Activated CD4-positive, CD25-positive, alpha-beta regulatory T cell (primary cell): ENCODE results near the gene EPB41L4B.

Experiments used
- DNase-seq, 4 experiments: peaks; one replicate each; lab custom pipeline; 2025; lab: John Stamatoyannopoulos, UW

Gene EPB41L4B

DNA sequence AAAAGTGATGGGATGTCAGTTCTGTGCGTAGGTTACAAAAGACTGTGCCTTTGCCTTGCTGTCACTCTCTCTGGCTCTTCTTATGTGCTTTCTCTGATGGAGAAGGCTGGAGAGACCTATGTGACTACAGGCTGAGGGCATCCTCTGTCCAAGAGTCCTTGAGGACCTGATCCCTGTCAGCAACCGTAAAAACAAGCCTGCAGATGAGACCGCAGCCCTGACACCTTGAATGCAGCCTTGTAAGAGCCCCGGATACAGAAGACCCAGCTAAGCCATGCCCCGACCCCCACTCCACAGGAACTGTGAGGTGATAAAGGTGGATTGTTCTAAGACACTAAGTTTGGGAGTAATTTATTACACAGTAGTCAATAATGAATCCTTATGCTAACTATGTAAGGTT, 121.2 kb downstream of the EPB41L4B start:
- no peak for DNase-seq

DNA sequence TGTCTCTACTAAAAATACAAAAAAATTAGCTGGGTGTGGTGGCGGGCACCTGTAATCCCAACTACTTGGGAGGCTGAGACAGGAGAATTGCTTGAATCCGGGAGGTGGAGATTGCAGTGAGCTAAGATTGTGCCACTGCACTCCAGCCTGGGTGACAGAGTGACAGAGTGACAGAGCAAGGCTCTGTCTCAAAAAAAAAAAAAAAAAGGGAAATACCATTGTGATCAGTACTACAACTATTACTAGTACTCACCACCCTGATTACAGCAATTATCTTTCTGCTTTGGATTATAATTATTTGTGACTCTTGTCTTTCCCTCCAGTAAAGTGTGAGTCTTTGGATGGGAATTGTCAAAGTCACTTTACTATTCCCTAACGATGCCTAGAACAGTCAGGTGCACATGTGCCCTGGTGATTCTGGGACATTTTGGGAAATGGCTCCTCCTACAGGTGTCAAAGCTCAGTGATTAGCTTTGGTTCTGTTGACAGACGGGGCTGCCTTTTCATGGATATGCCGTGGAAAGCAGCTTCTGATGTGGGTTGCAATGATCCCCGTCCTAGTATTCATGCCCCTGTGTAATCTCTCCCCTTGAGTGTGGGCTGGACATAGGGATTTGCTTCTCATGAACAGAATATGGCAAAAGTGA, 122.0 kb downstream of the EPB41L4B start:
- DNase-seq, result no peak

DNA sequence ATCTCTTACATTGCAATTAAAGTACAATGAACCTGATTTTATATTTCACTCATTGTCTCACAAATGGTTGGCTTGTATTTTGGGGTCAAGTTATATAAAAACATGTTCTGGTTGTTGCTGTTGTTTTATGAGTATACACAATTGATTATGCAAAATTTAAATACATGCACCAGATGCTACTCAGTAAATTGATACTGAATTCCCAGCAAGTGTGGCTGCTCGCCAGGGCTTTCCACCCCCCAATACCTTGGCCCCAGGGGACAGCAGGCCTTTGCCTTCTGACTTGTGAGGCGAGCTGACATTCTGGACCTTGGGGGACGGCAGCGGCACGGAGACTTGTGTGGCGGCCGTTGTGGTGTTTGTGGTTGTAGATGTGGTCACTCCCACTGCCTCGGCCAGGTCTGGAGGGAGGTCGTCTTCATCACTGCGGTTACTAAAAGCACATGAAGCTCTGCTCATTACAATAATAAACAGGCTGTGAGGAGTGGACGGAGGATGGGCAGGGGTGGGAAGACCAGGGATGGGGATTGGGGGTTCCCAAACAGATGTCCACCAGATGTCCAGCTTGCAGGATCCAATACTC, 126.8 kb downstream of the EPB41L4B start:
- DNase-seq, result no peak

DNA sequence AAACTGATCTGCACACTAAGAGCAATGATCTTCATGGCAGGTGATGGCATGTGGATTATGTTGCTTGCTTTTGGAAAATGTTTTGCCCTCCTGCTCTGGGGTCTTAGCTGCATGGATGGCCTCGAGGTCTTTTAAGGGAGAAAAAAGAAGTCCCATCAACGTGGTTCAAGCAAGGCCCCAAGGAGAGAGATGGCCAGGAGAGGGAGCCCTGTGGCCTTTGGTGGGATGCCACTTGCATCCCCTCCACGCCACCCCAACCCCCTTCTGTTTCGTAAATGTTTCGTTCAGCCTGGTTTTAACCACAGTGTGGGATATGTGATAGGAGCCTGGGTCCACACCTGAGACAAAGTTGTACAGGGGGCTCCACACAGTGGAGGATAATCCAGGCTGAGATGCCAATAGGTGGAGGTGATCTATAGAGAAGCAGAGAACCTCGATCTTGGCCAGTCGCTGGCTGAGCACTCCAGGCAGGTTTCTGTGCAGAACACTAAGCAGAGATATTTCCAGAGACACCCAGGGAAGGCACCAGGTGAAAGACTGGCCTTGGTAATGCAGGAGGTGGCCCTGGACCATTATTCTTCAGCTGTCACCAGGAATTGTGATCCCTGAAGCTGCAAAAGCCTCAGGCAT, 128.0 kb downstream of the EPB41L4B start:
- no peak for DNase-seq

DNA sequence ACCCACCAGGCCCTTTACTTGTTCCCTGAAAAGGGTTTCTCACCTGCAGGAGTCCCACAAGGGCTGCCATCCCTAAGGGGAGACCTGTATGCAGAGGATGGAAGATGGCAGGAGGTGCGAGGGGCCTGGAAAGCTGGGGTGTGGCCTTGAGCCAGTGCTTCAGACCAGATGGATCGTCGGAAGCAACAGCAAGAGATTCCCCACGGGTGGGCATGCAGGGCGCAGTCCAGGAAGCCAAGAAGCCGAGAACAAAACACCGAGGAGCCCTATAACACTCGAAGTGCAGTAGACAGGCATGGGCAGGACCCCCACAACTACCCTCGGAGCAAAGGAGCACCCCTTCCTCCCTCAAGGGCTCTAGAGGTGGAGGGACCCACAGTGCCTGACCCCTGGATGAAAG, 129.1 kb downstream of the EPB41L4B start:
- no peak for DNase-seq

DNA sequence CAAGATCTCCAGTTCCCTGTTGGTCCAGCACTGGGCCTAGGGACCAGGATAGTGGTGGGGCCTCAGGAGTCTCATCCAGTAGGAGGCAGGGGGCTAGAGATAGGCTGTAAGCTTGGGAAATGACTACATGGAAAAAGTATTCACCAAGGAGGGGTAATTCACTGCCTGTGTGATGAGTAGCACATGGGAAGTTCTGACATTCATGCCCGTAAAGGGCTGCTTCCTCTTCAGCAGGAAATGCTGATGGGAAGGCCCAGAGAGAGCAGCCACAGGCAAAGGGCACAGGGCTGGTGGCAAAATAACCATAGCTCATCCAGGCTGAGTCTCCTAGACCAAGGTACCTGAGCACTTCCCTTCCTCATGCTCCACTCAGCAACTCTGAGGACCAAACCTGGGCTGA, 130.7 kb downstream of the EPB41L4B start:
- DNase-seq, result no peak

DNA sequence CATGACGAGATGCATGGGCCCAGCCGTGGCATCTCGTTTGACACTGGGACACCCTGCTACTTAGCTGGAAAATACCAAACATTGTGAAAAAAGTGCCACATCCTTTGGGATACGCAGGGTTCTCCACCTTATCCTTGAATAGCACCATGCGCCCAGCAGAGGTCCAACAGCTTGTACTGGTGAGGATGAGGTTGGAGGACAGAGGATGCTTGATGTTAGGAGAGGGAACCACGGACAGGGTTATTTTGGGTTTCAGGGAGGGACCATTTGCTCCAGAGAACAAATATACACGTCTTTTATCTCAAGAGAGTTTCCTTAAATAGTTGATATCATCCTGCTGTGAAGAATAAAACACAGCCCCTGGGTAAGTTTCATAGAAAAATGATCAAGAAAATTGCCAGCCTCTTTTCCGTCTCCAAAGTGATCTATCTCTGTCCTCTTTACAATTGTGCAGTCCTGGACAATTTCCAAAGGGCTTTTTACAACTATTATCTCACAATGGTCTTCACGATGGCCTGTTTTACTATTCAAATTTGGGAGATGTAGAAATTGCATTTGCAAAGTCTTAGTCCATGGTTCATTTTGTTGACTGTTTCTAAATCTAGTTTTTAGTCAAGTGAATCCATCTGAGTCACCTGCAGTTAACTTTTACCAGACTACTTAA, 133.9 kb downstream of the EPB41L4B start:
- no peak for DNase-seq

DNA sequence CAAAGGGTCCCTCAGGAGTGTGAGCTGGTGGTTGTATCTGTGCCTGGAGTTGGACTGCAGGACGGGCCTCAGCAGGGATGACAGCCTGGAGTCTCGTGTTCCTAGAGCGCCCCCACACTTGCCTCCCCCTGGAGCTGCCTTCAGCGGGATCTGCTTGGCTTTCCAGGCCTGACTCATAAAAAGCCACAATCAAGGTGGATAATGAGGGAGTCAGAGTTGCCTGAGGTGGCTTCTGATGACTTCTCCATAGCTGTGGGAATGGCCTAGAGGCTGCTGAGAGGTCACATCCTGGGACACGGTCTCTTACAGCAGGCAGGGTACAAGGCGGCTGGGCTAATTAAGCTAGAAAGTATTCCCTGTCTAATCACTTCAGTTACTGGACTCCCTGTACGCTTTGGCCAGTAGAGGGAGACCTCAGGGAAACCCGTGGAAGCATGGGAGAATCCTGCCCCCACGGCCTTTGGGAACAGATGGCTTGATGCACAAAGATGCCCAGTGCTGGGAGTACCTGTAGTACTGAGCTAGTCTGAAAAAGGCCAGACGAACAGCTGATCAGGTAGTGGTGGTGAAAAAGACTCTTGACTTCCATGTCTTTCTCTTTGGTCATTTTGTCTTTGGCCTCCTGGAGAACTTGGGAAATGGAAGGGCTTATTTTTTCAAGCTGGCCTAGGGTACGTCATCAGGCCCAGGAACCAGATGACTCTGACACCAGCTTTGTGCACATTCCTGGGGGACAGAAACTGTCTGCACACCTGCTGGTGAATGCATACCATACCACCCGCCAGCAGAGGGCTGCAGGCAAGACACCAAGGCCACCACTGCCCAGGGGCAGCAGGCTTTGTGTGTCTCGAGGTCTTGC, 137.7 kb downstream of the EPB41L4B start:
- DNase-seq, result no peak

DNA sequence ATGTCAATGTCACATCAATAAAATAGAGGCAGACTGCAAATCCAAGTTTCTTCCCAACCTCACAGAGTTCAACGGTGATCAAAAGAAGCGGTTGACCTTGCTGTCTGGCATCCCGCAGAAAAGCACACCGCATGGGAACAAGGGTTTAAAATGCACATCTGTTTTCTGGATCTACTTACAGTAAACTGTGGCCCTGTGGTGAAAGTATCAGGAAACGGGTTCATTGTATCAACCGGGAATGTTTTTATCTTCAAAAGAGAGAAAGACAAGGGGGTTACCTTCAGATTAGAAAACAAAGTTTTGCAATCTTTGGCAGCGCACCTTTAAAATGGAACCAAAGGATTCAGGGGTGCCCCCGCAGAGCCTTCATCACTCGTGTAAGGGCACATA, 138.3 kb downstream of the EPB41L4B start:
- no peak for DNase-seq

DNA sequence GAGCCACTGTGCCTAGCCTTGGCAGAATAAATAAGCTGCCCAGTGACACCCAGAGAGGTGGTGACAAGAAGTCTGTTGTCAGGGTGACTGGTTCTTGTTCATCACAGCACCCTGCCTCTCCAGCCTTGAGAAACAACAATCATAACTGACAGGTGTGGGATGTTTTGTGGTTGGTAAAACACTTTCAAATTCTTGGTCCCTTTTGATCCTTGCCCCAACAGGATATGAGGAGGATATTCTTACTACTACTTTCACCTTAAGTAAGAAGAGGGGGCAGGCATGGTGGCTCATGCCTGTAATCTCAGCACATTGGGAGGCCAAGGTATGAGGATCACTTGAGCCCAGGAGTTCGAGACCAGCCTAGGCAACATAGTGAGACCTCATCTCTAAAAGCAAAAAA, 139.6 kb downstream of the EPB41L4B start:
- DNase-seq, result no peak

DNA sequence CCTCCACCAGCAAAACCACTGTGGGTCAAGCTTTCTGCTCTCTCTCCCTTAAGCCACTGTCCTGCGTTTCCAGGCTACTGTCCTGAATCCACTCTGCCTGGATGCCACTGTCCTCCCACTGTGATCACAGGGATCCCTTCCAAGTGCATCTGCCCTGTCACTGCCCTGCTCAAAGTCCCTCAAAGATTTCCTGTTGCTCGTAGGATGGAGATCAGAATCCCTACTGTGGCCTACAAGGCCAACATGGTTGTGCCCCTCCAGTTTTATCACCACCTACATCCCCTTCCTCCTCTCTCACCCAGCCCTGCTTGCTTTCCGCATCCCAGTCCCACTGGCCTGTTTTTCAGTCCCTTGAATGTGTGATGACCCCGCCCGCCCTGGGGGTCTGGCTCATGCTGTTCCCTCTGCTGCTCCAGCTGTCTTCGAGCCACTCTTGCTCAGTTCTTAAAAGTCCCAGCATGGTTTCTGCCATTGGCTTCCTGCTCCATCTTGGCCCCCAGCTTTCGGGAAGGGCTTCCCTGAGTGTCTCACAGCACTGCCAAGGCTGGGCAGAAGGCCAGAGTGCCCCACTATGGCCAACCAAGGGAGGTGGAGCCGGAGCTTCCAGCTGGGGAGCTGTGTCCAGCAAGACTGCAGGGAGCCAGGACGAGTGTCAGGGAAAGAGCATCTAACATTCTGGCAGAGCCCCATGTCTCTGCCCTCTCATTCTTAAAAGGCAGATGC, 140.9 kb downstream of the EPB41L4B start:
- no peak for DNase-seq

DNA sequence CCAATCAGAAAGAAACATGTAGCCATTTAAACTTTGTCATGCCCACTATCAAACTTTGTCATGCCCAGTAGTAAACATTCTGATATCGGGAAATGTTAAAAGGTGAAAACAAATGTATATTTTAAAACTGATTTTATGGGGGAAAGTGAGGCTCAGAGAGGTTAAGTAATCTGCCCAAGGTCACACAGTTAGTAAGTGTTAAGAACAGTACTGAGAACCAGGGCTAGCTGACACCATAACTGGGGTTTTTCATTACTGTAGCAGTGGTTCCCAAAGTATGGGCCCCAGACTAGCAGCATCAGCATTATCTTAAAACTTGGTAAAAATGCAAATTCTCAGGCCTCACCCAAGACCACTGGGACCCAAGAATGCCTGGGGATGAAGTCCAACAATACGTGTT, 143.9 kb downstream of the EPB41L4B start:
- DNase-seq, result no peak

DNA sequence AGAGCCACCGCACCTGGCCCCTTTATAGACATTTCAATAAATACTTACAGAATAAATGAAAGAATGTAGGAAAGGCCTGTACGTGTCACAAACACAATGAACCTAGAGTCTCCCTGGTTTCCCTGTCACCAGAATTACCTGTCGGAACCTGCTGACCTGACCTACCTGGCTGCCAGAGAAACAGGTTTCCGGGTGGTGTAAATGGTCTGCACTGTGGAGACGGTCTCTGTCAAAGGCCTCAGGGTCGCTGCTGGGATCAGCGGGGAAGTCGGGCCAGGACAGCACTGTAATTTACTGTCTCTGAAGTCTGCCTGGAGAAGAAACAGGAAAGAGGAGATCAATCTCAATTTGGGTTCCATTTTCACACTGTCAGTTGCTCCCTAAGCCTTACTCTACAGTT, 144.5 kb downstream of the EPB41L4B start:
- DNase-seq, result no peak

DNA sequence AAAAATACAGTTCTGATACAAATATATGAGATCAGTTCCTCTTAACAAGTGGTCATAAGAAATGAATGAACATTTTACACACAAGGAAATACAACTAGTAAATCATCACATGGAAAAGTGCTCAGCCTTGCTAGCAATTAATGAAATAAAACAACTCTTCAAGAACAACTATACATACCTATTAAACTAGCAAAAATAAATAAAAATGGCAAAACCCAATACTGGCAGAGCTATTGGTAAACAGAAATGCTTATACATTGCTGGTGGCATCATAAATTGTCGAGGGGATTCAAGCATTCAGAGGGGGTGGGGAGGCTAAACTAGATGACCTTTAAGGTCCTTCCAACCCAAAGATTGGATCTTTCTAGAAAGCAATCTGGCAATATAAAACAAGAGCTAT, 147.9 kb downstream of the EPB41L4B start:
- no peak for DNase-seq

DNA sequence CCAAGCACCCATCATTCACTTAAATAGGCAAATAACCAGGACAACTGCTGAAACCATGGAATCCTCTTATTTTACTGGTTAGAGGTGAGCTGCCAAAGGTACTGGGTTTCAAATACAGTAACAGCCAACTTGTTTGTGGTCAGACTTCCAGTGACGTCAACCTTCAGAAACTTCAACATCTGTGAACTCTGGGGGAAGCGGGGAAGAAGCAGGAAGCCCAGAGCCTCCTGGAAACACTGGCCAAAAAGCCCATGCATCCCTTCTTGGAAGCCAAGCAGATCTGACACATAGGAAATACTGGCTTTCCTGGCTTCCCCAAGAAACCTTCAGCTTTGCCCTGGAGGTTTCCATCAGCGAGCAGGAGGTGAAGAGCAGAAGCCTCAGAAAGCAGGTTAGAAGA, 148.9 kb downstream of the EPB41L4B start:
- no peak for DNase-seq

DNA sequence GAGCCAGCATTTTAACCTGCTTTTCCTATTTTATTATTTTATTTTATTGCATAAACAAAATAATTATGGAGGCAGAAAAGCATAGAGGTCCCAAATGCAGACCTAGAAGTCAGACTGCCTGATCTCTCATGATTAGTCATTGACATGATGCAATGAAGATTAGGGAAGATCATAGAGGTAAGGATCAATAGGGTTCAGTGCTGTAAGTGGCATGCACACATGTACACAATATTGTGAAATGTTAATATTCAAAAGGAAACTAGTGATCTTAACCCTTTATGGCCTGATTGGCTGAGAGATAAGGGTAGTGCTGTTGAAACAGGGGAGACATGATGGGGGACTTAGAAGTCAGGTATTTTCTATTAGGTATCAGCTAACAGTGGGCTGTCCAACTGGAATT, 152.7 kb downstream of the EPB41L4B start:
- no peak for DNase-seq

DNA sequence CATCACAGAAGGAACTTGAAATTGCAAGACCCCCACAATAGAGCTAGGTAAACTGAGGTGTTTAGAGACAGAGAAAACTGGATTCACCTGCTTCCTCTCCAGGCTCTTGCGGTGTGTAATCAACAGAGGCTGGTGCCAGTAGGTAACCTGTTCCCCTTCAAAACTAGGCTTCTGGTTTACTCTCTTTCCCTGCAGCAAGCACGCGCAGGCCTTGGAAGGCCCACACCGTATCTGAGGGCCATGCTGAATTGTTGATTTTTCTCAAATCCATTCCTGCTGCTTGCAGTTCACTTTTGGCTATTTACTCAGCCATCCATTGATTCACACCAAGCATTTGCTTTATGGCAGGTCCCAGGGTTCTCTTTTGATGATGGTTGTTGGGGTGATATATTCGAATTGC, 153.1 kb downstream of the EPB41L4B start:
- no peak for DNase-seq

DNA sequence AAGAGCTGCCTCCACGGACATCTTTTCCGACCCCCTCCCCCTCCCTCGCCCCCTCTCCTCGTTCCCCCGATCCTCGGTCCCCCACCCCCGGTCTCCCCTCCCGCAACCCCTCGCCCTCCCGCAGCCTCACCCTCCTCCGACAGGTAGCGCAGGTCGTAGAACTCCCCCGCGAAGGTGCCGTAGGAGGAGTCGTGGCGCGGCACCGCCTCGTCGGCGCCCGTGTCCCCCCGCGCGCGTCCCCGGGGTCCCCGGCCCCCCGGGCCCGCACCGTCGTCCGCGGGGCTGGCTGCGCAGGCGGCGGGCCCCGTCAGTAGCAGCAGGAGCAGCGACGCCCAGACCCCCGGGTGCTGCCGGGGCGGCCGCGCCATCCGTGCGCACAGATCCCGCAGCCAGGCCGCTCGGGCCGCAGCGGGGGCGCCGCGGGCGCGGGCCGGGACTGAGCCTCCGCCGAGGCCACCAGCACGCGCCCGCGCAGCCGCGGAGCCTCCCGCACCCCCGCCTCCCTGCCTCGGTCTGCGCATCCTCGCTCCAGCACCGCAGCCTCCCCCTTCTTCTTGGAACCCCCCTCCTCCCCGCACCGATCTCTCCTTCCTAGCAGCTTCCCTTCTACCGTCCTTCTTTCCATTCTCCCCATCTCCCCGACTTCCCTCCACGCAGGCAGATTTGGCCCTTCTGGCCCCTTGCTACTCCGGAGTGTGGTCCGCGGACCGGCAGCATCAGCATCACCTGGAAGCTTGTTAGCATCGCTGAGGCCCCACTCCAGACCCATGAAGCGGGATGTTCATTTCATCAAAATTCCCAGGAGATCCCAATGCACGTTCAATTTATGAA, 153.9 kb downstream of the EPB41L4B start, which contains the start of gene FRRS1L:
FRRS1L (minus strand) TSS at position 479 of the 831 bp plus-strand sequence; CDS start at position 368, 111 bp downstream.
- no peak for DNase-seq

DNA sequence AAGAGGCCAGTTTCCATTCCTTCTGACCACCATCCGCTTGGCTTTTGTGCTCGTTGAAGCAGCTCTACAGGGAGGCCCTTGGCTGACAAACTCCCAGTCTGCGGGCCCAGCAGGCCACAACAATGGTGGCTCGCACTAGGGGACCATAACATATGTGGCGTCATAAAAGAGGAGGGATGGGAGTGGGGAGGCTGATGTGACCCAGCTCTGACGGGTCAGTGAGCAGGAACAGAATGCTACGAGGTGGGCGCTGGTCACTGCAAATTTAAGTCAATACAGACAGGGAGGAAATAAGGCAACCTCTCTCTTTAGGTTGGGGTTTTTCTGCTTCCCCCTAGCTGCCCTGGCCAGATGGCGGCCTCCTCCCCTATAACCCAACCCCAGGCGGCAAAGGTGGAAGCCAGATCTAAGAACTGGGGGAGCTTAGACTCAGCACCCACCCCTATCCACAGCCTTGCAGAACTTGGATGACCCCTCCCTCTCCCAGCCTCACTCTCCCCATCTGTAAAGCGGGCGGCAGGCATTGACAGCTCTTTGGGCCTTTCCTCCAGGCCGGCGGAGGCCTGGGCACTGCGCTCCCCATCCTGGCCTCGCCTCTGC, 154.6 kb downstream of the EPB41L4B start:
- DNase-seq, result no peak

DNA sequence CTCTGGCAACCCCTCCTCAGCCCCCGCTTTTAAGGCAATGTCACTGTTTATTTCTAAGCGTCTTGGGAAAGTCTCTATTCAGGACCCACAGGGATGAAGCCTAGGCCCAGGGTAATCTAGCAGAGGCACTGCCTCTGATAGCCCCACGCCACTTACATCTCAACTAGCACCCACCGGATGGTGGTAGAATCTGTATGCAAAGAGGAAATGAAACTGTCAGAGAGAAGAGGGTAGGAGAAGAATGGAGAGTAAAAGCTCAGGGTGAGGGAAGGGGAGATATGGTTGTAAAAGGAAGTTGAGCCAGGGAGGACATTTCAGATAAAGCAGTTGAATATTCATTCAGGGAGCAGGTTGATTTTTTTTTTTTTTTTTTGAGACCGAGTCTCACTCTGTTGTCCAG, 156.8 kb downstream of the EPB41L4B start:
- no peak for DNase-seq
